HG02870 (cell line): ENCODE results near the gene NRXN2.

Experiments used
- ATAC-seq: cut with Tn5 transposase; IDR thresholded peaks from one replicate; pipeline ENCODE4 v1.9.1; 2021; ENCODE audit warnings: mild to moderate bottlenecking, moderate library complexity; ENCODE audit not compliant: unreplicated experiment

Gene NRXN2

DNA sequence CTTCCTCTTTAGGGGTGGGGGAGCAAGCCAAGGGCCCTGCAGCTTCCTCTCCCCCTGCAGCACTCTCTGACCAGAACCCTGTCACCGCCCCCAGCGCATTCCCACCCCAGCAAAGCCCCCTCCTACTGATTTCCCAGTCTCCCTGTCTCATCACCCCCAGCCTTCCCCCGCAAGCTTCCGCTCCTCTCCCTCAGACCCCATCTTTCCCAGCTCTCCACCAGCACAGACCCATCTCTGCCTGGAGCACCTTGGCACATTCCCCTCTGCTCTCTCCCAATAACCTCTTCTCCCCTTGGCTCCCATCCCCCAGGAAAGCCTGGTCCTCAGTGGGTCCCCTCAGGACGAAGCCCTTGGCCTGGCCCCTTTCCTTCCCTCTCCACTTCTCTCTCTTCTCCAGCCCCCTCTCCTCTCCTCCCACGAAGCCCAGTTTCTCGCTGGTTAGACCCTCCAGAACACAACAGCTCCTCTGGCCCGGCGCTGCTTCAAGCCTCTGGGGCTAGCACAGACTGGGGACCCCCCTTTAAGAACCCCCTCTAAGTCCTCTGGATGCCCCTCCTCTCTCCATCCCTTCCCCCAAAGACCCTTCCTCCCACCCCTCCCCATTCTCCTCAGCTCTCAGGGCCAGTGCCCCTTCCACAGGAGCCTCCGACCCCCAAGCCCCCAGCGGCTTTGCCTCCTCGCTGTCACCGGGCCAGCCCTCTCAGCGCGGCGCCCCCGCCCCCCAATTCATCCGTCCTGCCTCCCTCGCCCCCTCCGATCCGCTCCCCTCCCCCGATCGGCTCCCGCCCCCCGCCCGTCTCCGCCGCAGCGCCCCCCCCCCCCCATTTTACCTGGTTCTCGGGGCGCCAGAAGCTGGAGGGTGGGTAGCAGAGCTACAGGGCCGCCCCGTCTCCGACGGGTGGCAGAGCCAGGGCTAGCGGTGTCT lies 594 bp downstream of the NRXN2 start:
- no peak for ATAC-seq

DNA sequence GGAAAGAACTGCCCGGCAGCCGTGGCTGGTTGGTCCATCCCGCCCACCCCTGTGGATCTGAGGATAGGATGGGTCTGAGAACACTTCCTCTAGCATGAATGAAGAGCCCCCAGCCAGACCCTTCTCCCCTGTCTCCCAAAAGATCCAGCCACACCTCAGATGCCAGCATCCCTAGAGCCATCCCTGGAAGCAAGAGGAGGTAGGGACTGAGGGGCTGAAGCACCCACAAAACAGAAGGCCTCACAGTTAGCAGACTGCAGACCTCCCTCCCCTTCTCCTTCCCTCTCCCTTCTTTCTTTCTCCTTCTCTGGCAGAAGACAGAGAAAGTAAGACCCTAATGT lies 1.7 kb downstream of the NRXN2 start:
- ATAC-seq = no peak

GRCh38 chr11:64720640-64721358 lies 2.2 kb downstream of the NRXN2 start:
- ATAC-seq = no peak

- ATAC-seq = no peak
These were observed 2.8 kb downstream of the NRXN2 start for GRCh38 chr11:64720167-64720566.

GRCh38 chr11:64719406-64719805 lies 3.6 kb downstream of the NRXN2 start:
- ATAC-seq = no peak

- no peak for ATAC-seq
These were observed 4.2 kb downstream of the NRXN2 start for GRCh38 chr11:64718780-64719124.

- ATAC-seq = no peak
These were observed 4.8 kb downstream of the NRXN2 start for GRCh38 chr11:64718084-64718779.

GRCh38 chr11:64717268-64717578 lies 5.8 kb downstream of the NRXN2 start:
- ATAC-seq = no peak

GRCh38 chr11:64716473-64717267 lies 6.3 kb downstream of the NRXN2 start:
- no peak for ATAC-seq

DNA sequence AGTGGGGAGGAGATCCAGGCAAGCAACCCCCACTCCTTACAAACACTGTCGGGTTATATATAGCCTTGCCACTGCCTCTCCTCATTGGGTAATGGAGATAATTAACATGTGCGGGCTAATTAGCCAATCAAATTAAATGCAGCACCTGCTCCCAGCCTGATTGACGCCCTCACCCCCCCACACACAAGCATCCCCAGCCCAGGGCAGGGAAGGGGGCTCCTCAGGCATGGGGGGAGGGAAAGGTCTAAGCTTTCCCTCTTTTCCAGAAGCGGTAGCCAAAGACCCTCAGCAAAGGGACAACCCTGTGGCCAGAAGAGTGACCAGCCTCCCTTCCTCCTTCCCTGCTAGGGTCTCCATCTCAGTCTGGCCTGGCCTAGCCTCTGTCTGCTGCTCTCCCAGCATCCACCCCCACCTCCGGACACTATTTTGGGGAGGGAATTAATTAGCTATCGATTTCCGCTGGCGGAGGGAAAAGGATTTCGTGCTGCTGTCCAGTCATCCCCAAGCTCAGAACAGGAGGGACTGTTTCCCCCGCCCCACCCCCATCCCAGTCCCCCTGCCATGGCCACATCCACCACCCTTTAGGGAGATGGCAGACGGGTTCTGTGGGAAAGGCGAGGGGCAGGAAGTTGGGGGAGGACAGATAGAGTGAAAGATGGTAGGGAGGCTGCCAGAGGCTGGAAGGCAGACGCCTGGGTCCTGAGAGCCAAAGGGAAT lies 7.1 kb downstream of the NRXN2 start:
- ATAC-seq = no peak

GRCh38 chr11:64715110-64715509 lies 7.9 kb downstream of the NRXN2 start:
- no peak for ATAC-seq

- no peak for ATAC-seq
These were observed 8.3 kb downstream of the NRXN2 start for GRCh38 chr11:64714666-64715065.

DNA sequence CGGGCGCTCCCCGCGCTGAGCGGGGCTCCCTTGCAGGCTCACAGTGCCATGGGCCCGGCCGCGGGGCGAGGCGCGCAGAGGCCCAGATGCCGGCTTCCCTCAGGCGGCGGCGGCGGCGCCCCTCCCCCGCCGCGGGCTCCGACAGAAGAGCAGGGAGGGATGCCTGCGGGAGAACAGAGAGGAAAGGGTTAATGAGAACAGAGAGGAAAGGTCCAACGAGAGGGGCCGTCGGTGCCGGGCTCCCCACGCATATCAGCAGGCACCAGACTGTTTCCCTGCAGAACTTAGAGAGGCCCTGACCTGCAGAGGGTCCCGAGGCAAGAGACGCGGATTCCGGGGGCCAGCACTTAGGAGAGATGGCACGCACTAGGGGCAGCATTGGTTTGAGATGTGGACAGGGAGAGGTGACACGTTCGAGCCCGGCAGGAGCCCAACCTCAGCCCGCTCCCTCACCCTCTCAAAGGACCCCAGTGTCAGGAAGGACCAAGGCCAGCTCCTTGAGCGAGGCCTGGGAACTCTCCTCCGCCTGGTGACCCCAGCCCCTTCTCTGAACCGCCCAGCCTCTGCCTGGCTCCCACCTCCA lies 9.1 kb downstream of the NRXN2 start:
- no peak for ATAC-seq

- ATAC-seq = no peak
These were observed 9.8 kb downstream of the NRXN2 start for GRCh38 chr11:64713016-64713707.

DNA sequence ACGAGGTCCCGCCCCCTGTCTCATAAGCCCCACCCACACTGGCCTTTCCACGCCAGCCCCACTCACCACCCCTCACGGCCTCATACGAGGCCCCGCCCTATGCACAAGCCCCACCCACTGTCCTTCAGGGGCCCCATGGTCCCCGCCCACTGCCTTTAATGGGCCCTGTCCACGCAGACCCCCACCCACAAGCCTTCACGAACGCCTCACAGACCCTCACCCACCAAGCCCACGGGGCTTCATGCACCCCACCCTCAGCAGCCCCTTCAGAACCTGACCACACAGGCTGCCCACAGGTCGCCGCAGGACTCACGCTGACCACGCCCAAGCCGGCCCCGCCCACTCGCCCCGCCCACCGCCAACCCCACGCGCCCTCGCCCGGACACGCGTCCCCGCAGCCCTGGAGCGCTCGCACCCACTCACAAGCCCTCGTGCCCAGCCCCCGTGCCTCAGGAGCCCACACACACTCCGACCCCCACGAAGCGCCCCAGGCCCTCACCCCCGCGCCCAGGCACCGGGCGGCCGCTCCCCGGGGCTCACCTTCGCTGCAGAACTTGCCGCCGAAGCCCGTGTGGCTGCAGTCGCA lies 10.5 kb downstream of the NRXN2 start:
- no peak for ATAC-seq

DNA sequence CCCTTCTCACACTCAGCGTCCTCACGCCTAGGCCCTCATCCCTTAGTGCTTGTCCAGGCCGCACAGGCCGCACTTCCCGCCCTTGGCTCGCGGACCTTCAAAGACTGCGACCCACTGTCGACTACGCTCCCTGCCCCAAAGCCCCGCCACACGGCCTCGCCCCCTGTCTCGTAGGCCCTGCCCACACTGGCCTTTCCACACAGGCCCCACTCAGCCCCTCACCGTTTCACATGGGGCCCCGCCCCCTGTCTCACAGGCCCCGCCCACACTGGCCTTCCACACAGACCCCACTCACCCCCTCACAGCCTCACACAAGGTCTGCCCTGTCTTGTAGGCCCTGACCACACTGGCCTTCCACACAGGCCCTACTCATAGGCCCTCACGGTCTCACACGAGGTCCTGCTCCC lies 11.0 kb downstream of the NRXN2 start:
- no peak for ATAC-seq

GRCh38 chr11:64711138-64711955 lies 11.7 kb downstream of the NRXN2 start:
- ATAC-seq = no peak

DNA sequence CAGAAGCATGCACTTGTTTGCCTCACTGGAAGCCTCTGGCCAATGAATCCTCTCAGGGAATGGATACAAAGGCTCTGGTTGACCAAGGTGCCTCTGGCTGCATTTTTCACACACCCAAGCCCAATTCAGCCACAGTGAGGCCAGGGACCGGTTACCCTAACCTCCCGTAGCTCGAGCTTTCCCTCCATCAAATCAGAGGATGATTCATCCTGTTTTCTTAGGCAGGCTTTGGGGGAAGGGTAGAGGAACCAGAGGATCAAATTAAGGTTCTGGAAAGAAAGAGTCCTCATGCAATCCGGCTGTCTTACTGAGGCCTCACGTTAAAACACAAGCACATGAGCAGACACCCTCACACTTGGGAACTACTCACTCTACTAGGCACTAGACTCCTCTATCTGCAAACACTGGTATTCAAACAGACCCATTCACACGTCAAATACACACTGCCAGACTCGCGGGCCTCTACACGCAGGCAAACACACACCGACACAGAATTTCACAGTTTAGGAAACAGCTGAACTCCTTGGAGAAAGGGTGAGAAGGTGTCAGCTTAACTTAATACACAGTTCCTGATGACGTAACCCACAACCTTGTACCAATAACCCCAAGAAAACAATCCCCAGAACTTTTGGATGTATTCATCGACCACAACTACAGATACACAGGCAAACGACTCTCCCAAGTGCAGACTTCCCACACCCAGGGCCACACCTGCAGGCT lies 12.4 kb downstream of the NRXN2 start:
- no peak for ATAC-seq
